NCI-H2081 (cell line): Measurements from ENCODE around the gene STT3B.

ENCODE experiments used
- DNase-seq, 2 experiments: peaks; one replicate each; lab custom pipeline; 2025; lab: John Stamatoyannopoulos, UW

The STT3B gene

DNA sequence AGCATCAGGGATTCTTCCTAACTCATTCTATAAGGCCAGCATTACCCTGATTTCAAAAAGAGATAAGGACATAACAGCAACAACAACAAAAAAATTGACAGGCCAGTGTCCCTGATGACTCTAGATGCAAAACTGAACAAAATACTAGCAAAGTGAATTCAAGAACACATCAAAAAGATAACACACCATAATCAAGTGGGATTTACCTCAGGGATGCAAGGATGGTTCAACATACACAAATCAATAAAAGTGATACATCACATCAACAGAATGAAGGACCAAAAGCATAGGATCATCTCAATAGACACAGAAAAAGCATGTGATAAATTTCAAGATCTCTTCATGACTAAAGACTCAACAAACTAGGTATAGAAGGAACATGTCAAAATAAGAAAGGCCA, 119.6 kb downstream of the STT3B start:
- DNase-seq, result no peak

- no peak for DNase-seq
These were observed 120.7 kb downstream of the STT3B start for GRCh38 chr3:31653464-31653863.

- DNase-seq, result no peak
These were observed 122.3 kb downstream of the STT3B start for GRCh38 chr3:31654998-31655397.

DNA sequence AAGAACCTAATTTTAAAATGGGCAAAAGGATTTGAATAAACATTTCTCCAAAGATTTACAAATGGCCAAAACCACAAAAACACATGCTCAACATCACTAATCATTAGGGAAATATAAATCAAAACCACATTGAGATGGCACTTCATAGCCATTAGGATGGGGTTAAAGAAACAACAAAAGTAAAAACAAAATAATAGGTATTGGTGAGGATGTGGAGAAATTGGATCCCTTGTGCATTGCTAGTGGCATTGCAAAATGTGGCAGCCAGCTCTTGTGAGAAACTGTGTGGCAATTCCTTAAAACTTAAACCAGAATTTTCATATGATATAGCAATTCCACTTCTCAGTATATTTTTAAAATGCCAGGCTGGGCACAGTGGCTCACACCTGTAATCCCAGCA, 126.5 kb downstream of the STT3B start:
- DNase-seq, result no peak

- DNase-seq, result no peak
These were observed 128.6 kb downstream of the STT3B start for GRCh38 chr3:31661286-31661685.

GRCh38 chr3:31661993-31662670, 129.4 kb downstream of the STT3B start:
- DNase-seq, result no peak

DNA sequence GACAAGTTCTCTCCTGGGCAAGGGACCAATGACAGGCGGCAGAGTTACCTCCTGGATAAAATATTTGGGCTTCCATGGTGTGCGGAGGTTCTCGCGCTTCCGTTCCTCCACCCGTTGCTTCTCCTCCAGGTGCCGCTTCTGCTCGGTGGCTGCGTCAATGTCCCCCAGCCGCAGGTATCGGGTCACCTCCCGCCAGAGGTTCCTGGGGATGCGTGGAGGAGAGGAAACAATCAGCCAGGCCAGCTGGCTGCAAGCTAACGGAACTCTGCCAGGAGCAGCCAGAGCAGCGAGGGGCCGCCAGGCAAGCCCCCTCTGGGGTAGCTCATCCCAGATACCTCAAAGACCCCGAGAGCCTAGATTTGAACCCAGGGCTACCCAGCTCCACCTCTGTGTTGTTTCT, 131.3 kb downstream of the STT3B start:
- DNase-seq, result no peak

DNA sequence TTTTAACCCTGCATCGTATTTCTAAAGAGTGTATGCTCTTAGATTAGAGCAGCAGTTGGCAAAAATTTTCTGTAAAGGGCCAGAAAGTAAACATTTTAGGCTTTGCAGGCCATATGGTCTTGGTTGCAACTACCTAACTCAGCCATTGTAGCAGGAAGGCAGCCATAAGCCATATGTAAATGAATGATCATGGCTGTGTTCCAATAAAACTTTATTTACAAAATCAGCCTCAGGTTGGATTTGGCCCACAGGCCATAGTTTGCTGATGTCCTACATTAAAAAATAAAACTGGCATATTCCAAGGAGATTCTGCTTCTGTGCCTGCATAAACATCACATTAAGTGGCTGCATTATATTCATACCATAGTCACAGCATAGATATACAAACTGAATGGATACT, 134.9 kb downstream of the STT3B start:
- DNase-seq, result no peak

GRCh38 chr3:31668242-31668641, 135.5 kb downstream of the STT3B start:
- no peak for DNase-seq

- no peak for DNase-seq
These were observed 137.4 kb downstream of the STT3B start for GRCh38 chr3:31670136-31670535.

GRCh38 chr3:31670722-31671121, 138.0 kb downstream of the STT3B start:
- DNase-seq, result no peak

- no peak for DNase-seq
These were observed 138.7 kb downstream of the STT3B start for GRCh38 chr3:31671451-31671850.

DNA sequence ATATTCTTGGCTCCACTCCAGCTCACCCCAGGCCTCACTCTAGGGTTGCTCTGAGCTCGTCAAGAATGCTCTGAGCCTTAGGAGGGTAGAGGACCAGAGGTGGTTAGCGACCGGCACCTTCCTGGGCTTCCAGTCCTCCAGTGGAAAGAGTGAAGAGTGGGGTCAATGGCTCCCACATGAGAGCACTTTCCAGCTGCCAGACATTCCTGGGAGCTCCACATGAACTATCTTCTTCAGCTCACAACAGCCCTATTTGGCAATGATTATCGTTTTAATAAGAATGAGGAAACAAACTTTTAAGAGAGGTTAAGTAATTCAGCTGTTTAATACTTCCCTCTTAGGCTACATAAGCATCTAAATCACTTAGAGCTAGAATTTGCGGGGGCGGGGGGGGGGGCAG, 139.3 kb downstream of the STT3B start:
- DNase-seq, result no peak

GRCh38 chr3:31673950-31674349, 141.2 kb downstream of the STT3B start:
- no peak for DNase-seq

- DNase-seq, result no peak
These were observed 143.8 kb downstream of the STT3B start for GRCh38 chr3:31676556-31676955.

DNA sequence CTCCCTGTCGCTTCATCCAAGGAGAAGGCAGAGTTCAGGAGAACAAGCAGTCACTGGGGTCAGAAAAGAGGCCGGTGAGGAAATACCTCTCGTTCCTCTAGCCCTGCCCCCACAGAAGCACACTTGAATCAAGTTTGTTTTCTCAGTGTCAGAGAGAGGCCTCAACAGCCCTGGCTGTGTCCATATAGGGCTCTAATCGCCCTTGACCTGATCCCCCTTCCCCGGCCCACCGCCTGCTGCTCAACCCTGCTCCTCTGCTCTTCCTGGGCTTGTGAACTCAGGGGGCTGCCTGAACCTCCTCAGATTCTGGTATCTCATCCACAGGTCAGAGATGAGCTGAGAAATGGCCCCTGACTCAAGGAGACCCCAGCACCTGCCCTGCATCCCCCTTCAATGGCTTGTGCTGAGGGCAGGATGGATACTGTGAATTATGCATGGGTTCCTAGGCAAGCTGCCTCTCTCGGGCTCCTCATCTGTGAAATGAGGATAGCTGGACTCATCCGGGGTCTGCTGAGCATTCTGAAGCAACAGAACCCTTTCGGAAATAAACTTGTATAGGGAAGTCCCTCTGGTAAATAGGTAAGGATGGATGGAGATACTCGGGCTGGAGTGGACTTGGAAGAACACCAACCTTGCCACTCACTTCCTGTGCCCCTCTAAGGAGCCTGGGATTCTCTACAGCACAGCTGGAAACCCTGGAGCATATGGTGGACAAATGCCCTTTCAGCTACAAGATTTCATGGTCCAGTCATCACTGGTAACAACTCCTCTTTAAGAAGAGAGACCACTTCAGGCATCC, 147.5 kb downstream of the STT3B start:
- no peak for DNase-seq
